Measurements from ENCODE around the gene KCNMA1. TPM values are rescaled to one million over a fixed set of nuclear protein-coding genes. Genes with fewer than 3 reads are reported as not detected.

KCNMA1 gene
- polyA plus RNA-seq, 6 donors from 2014 or later, result not detected

GRCh38 chr10:77603534-77603927 is 34.1 kb downstream of the KCNMA1 start:
- DNase-seq, result no peak
- H3K27ac Mint-ChIP-seq, result peak overlapping the region in 2 of 6 donors; percentile 47 to 86
- peak; percentile 42 to 59 for ATAC-seq (ENCODE audit: low read depth in 2 of 2)
- no peaks in the 10 kb centered on the region for H3K36me3 Mint-ChIP-seq
- H3K4me1 Mint-ChIP-seq, result peaks cover 11 to 25% (median 25%) of the 10 kb centered on the region in 3 donors
- H3K27me3 Mint-ChIP-seq, result peaks cover 0 to 9% (median 7%) of the 10 kb centered on the region in 3 donors
- H3K4me3 Mint-ChIP-seq, result peak overlapping the region in 4 of 8 donors; percentile 25 to 87 (median 58)
- no peaks in the 10 kb centered on the region for H3K9me3 Mint-ChIP-seq

GRCh38 chr10:77602913-77603533 is 34.6 kb downstream of the KCNMA1 start:
- DNase-seq, result no peak
- Mint-ChIP-seq H3K36me3 (no peaks in the 10 kb centered on the region), H3K27ac (peak overlapping the region in 5 of 6 donors; percentile 4 to 94 (median 47))

GRCh38 chr10:77602231-77602912 is 35.2 kb downstream of the KCNMA1 start:
- ATAC-seq (ENCODE audit: low read depth in 2 of 2) (no peak), DNase-seq (no peak)
- peak overlapping the region in 5 of 8 donors; percentile 25 to 87 (median 66) for H3K4me3 Mint-ChIP-seq
- peak overlapping the region in 4 of 6 donors; percentile 4 to 56 (median 42) for H3K27ac Mint-ChIP-seq
- peaks cover 0 to 5% (median 0%) of the 10 kb centered on the region in 3 donors for H3K27me3 Mint-ChIP-seq
- H3K4me1 Mint-ChIP-seq, result peaks cover 11 to 25% (median 25%) of the 10 kb centered on the region in 3 donors
- H3K36me3 Mint-ChIP-seq, result no peaks in the 10 kb centered on the region
- peaks cover 0 to 2% (median 0%) of the 10 kb centered on the region in 7 donors for H3K9me3 Mint-ChIP-seq

More at GRCh38 chr10:77602913-77603533, 34.6 kb downstream of the KCNMA1 start:
- H3K4me1 Mint-ChIP-seq, result peaks cover 11 to 25% (median 25%) of the 10 kb centered on the region in 3 donors
- peak in 1 of 2 donors; percentile 20 for ATAC-seq (ENCODE audit: low read depth in 2 of 2)
- peaks cover 0 to 7% (median 5%) of the 10 kb centered on the region in 3 donors for H3K27me3 Mint-ChIP-seq
- peak overlapping the region in 6 of 8 donors; percentile 25 to 87 (median 65) for H3K4me3 Mint-ChIP-seq
- H3K9me3 Mint-ChIP-seq, result no peaks in the 10 kb centered on the region

- DNase-seq (no peak), ATAC-seq (ENCODE audit: low read depth in 2 of 2) (no peak)
- Mint-ChIP-seq H3K9me3 (peaks cover 0 to 2% (median 0%) of the 10 kb centered on the region in 7 donors), H3K27ac (peak overlapping the region in 1 of 6 donors; percentile 52), H3K4me1 (peaks cover 11 to 25% (median 25%) of the 10 kb centered on the region in 3 donors), H3K36me3 (no peaks in the 10 kb centered on the region), H3K27me3 (no peaks in the 10 kb centered on the region), H3K4me3 (no peak overlapping the region)
Observed at GRCh38 chr10:77601488-77601887, 36.1 kb downstream of the KCNMA1 start.

GRCh38 chr10:77600640-77601039 is 37.0 kb downstream of the KCNMA1 start:
- no peak for ATAC-seq (ENCODE audit: low read depth in 2 of 2)
- H3K27ac Mint-ChIP-seq, result no peak overlapping the region
- no peaks in the 10 kb centered on the region for H3K36me3 Mint-ChIP-seq
- H3K27me3 Mint-ChIP-seq, result no peaks in the 10 kb centered on the region
- no peak for DNase-seq
- H3K4me3 Mint-ChIP-seq, result no peak overlapping the region
- peaks cover 11 to 25% (median 25%) of the 10 kb centered on the region in 3 donors for H3K4me1 Mint-ChIP-seq
- peaks cover 0 to 2% (median 0%) of the 10 kb centered on the region in 7 donors for H3K9me3 Mint-ChIP-seq

- Mint-ChIP-seq H3K36me3 (no peaks in the 10 kb centered on the region), H3K4me3 (peak overlapping the region in 1 of 8 donors; percentile 2), H3K27ac (peak overlapping the region in 1 of 6 donors; percentile 51), H3K27me3 (no peaks in the 10 kb centered on the region), H3K9me3 (peaks cover 0 to 2% (median 0%) of the 10 kb centered on the region in 7 donors), H3K4me1 (peaks cover 11 to 27% (median 25%) of the 10 kb centered on the region in 3 donors)
- ATAC-seq (ENCODE audit: low read depth in 2 of 2) (no peak), DNase-seq (no peak)
Observed at GRCh38 chr10:77599651-77600050, 38.0 kb downstream of the KCNMA1 start.

GRCh38 chr10:77598606-77599005 is 39.0 kb downstream of the KCNMA1 start:
- Mint-ChIP-seq H3K36me3 (no peaks in the 10 kb centered on the region), H3K27ac (no peak overlapping the region), H3K4me1 (peaks cover 14 to 27% (median 19%) of the 10 kb centered on the region in 3 donors), H3K9me3 (peaks cover 0 to 2% (median 0%) of the 10 kb centered on the region in 7 donors), H3K4me3 (peak overlapping the region in 1 of 8 donors; percentile 47), H3K27me3 (no peaks in the 10 kb centered on the region)
- no peak for DNase-seq
- ATAC-seq (ENCODE audit: low read depth in 2 of 2), result no peak

- Mint-ChIP-seq H3K27ac (no peak overlapping the region), H3K4me3 (no peak overlapping the region), H3K9me3 (peaks cover 0 to 2% (median 0%) of the 10 kb centered on the region in 7 donors), H3K27me3 (no peaks in the 10 kb centered on the region), H3K36me3 (no peaks in the 10 kb centered on the region), H3K4me1 (peaks cover 4 to 17% (median 8%) of the 10 kb centered on the region in 3 donors)
- ATAC-seq (ENCODE audit: low read depth in 2 of 2), result no peak
- no peak for DNase-seq
Observed at GRCh38 chr10:77597560-77597959, 40.0 kb downstream of the KCNMA1 start.

GRCh38 chr10:77594471-77594783 is 43.2 kb downstream of the KCNMA1 start:
- peaks cover 0 to 2% (median 0%) of the 10 kb centered on the region in 7 donors for H3K9me3 Mint-ChIP-seq
- ATAC-seq (ENCODE audit: low read depth in 2 of 2) (peak in 1 of 2 donors; percentile 37), DNase-seq (no peak)
- peaks cover 0 to 4% (median 0%) of the 10 kb centered on the region in 3 donors for H3K27me3 Mint-ChIP-seq
- H3K27ac Mint-ChIP-seq, result peak overlapping the region in 2 of 6 donors; percentile 1 to 25
- peaks cover 4 to 8% (median 4%) of the 10 kb centered on the region in 3 donors for H3K4me1 Mint-ChIP-seq
- no peak overlapping the region for H3K4me3 Mint-ChIP-seq
- H3K36me3 Mint-ChIP-seq, result no peaks in the 10 kb centered on the region

GRCh38 chr10:77593771-77594470 is 43.7 kb downstream of the KCNMA1 start:
- H3K36me3 Mint-ChIP-seq, result no peaks in the 10 kb centered on the region
- ATAC-seq (ENCODE audit: low read depth in 2 of 2) (no peak), DNase-seq (no peak)
- H3K27ac Mint-ChIP-seq, result peak overlapping the region in 2 of 6 donors; percentile 1 to 25
- peaks cover 0 to 4% (median 0%) of the 10 kb centered on the region in 3 donors for H3K27me3 Mint-ChIP-seq
- peaks cover 4 to 8% (median 4%) of the 10 kb centered on the region in 3 donors for H3K4me1 Mint-ChIP-seq
- H3K4me3 Mint-ChIP-seq, result no peak overlapping the region
- H3K9me3 Mint-ChIP-seq, result peaks cover 0 to 2% (median 0%) of the 10 kb centered on the region in 7 donors

- H3K9me3 Mint-ChIP-seq, result peaks cover 0 to 3% (median 0%) of the 10 kb centered on the region in 7 donors
- H3K36me3 Mint-ChIP-seq, result no peaks in the 10 kb centered on the region
- ATAC-seq (ENCODE audit: low read depth in 2 of 2) (no peak), DNase-seq (no peak)
- H3K27me3 Mint-ChIP-seq, result peaks cover 0 to 4% (median 0%) of the 10 kb centered on the region in 3 donors
- H3K4me3 Mint-ChIP-seq, result no peak overlapping the region
- H3K27ac Mint-ChIP-seq, result peak overlapping the region in 1 of 6 donors; percentile 37
- H3K4me1 Mint-ChIP-seq, result peaks cover 4 to 8% (median 4%) of the 10 kb centered on the region in 3 donors
Observed at GRCh38 chr10:77592946-77593636, 44.5 kb downstream of the KCNMA1 start.

- Mint-ChIP-seq H3K27me3 (peaks cover 0 to 4% (median 0%) of the 10 kb centered on the region in 3 donors), H3K4me1 (peaks cover 4 to 8% (median 4%) of the 10 kb centered on the region in 3 donors), H3K4me3 (no peak overlapping the region), H3K27ac (no peak overlapping the region), H3K36me3 (no peaks in the 10 kb centered on the region), H3K9me3 (peaks cover 0 to 3% (median 0%) of the 10 kb centered on the region in 7 donors)
- DNase-seq (no peak), ATAC-seq (ENCODE audit: low read depth in 2 of 2) (no peak)
Observed at GRCh38 chr10:77592510-77592909, 45.1 kb downstream of the KCNMA1 start.
